Smooth muscle cell (in vitro differentiated cells): ENCODE measurements around the gene OR1K1. TPM values are rescaled to one million over a fixed set of nuclear protein-coding genes. Genes with fewer than 3 reads are reported as not detected.
"Not testable (repeated sequence)": the region's sequence is repeated elsewhere in the genome, so short reads cannot be mapped to it uniquely, and the experiment has no call there.

Experiments
- DNase-seq: peaks from one replicate; lab custom pipeline; 2025; ENCODE audit not compliant: unreplicated experiment; lab: John Stamatoyannopoulos, UW
- H2AFZ ChIP-seq: fragments of 200-600 bp; sonication (generic); 2 replicates; pipeline ENCODE4 v1.6.0; 2016; ENCODE audit warnings: antibody characterized with exemption, low read depth, mild to moderate bottlenecking
- H3F3A ChIP-seq: fragments of 200-600 bp; sonication (generic); 2 replicates; pipeline ENCODE4 v1.6.0; 2017; ENCODE audit warnings: antibody characterized with exemption, low read depth
- H3K27ac ChIP-seq: fragments of 200-600 bp; sonication (generic); 2 replicates; pipeline ENCODE4 v1.5.1; 2016; ENCODE audit warnings: low read depth, mild to moderate bottlenecking
- H3K27me3 ChIP-seq: fragments of 200-600 bp; sonication (generic); 2 replicates; pipeline ENCODE4 v1.6.1; 2016; ENCODE audit warnings: low read depth, mild to moderate bottlenecking
- H3K36me3 ChIP-seq: fragments of 200-600 bp; sonication (generic); 2 replicates; pipeline ENCODE4 v1.5.1; 2016; ENCODE audit warnings: low read depth
- H3K4me1 ChIP-seq: fragments of 200-600 bp; sonication (generic); 2 replicates; pipeline ENCODE4 v1.5.1; 2016; ENCODE audit warnings: low read depth
- H3K4me2 ChIP-seq: fragments of 200-600 bp; sonication (generic); 2 replicates; pipeline ENCODE4 v1.6.0; 2016; ENCODE audit warnings: mild to moderate bottlenecking
- H3K4me3 ChIP-seq: fragments of 200-600 bp; sonication (generic); 2 replicates; pipeline ENCODE4 v1.5.1; 2016; ENCODE audit warnings: mild to moderate bottlenecking
- H3K79me2 ChIP-seq: fragments of 200-600 bp; sonication (generic); 2 replicates; pipeline ENCODE4 v1.6.0; 2016; ENCODE audit warnings: low read depth, mild to moderate bottlenecking
- H3K9ac ChIP-seq: fragments of 200-600 bp; sonication (generic); 2 replicates; pipeline ENCODE4 v1.6.0; 2016; ENCODE audit warnings: low read depth
- H3K9me3 ChIP-seq: fragments of 200-600 bp; sonication (generic); replicated peaks from 2 replicates; pipeline ENCODE4 v1.5.1; 2016; ENCODE audit warnings: low read depth
- H4K20me1 ChIP-seq: fragments of 200-600 bp; sonication (generic); 2 replicates; pipeline ENCODE4 v1.6.0; 2016; ENCODE audit warnings: low read depth
- CTCF ChIP-seq: fragments of 200-600 bp; sonication (generic); IDR thresholded peaks from 2 replicates; pipeline ENCODE4 v1.5.1; 2017; ENCODE audit warnings: borderline replicate concordance, mild to moderate bottlenecking, antibody characterized with exemption; ENCODE audit not compliant: insufficient read depth, poor library complexity, severe bottlenecking
- WGBS: methylation state at CpG from one replicate; pipeline ENCODE4 v1.1.7; 2016; ENCODE audit warnings: low lambda C conversion rate; 5-methylcytosine and 5-hydroxymethylcytosine counted together
- polyA plus RNA-seq: library from polyadenylated mRNA; unstranded; fragments of >200 nt; fragmentation: Nextera tagmentation; extraction: Ambion mirVana; gene quantifications from 2 replicates; pipeline ENCODE4 v1.2.1, GENCODE V29; 2016
- total RNA-seq: library from RNA; depleted of rRNA; stranded (reverse); fragments of >200 nt; gene quantifications from 2 replicates; pipeline ENCODE4 v1.2.3, GENCODE V29; 2014

OR1K1 gene
- total and polyA plus RNA-seq, 2 experiments from 2014 or later = not detected

GRCh38 chr9:122837266-122837850 is 37.4 kb downstream of the OR1K1 start:
- Histone ChIP-seq H3K4me2 (no peak overlapping the region), H3K36me3 (no peaks in the 10 kb centered on the region), H3K79me2 (no peaks in the 10 kb centered on the region), H2AFZ (no peak overlapping the region), H3F3A (no peaks in the 10 kb centered on the region), H3K4me1 (no peaks in the 10 kb centered on the region), H3K4me3 (no peak overlapping the region), H3K9me3 (no peaks in the 10 kb centered on the region), H4K20me1 (no peaks in the 10 kb centered on the region), H3K27ac (no peak overlapping the region), H3K27me3 (no peaks in the 10 kb centered on the region), H3K9ac (no peak overlapping the region)
- DNase-seq = no peak
- WGBS = 91% methylated on average over 14 of the region's 14 CpGs
- no peak for TF ChIP-seq CTCF

GRCh38 chr9:122838441-122838840 is 38.5 kb downstream of the OR1K1 start:
- H4K20me1 ChIP-seq, H3K9ac ChIP-seq, H3K79me2 ChIP-seq, H3K4me2 ChIP-seq, H3K4me1 ChIP-seq, H3K4me3 ChIP-seq, H3K27me3 ChIP-seq, H3K9me3 ChIP-seq, H2AFZ ChIP-seq, DNase-seq, H3K36me3 ChIP-seq, H3K27ac ChIP-seq, H3F3A ChIP-seq: not testable (repeated sequence)
- 78% methylated on average over 3 of the region's 3 CpGs for WGBS

- Histone ChIP-seq H3K4me2 (no peak overlapping the region), H3K4me1 (no peaks in the 10 kb centered on the region), H3K27me3 (no peaks in the 10 kb centered on the region), H2AFZ (no peak overlapping the region), H3K4me3 (no peak overlapping the region), H3K36me3 (peaks cover 2% of the 10 kb centered on the region), H3K79me2 (no peaks in the 10 kb centered on the region), H3K27ac (no peak overlapping the region), H3F3A (peaks cover 3% of the 10 kb centered on the region), H4K20me1 (no peaks in the 10 kb centered on the region), H3K9ac (no peak overlapping the region), H3K9me3 (no peaks in the 10 kb centered on the region)
- DNase-seq = no peak
- no peak for TF ChIP-seq CTCF
- 87% methylated on average over 4 of the region's 4 CpGs for WGBS
Observed at GRCh38 chr9:122841501-122841900, 41.6 kb downstream of the OR1K1 start.

- Histone ChIP-seq H3K9me3 (no peaks in the 10 kb centered on the region), H3K4me1 (no peaks in the 10 kb centered on the region), H3K79me2 (no peaks in the 10 kb centered on the region), H3K27ac (no peak overlapping the region), H3K4me3 (no peak overlapping the region), H3K36me3 (peaks cover 20% of the 10 kb centered on the region), H3K27me3 (no peaks in the 10 kb centered on the region), H3F3A (peaks cover 3% of the 10 kb centered on the region), H3K4me2 (no peak overlapping the region), H4K20me1 (no peaks in the 10 kb centered on the region), H3K9ac (no peak overlapping the region), H2AFZ (no peak overlapping the region)
- DNase-seq = no peak
- WGBS = 100% methylated on average over 1 of the region's 1 CpG
- TF ChIP-seq CTCF = no peak
Observed at GRCh38 chr9:122844137-122844536, 44.2 kb downstream of the OR1K1 start.
